Renal cortex interstitium (tissue), 11 donors: ENCODE results near the gene LIN37. TPM values are rescaled to one million over a fixed set of nuclear protein-coding genes. Genes with fewer than 3 reads are reported as not detected.

Experiments
- DNase-seq, 11 donors: peaks; one replicate each; pipeline ENCODE4 v3.0.0-alpha.2; 2013; ENCODE audit warnings: low read depth in 9 of 11, low spot score in 4 of 11; ENCODE audit errors: extremely low read depth in 1 of 11
- polyA plus RNA-seq, 3 donors: library from polyadenylated mRNA; unstranded; fragments of 120-200 nt; gene quantifications; one replicate each; pipeline ENCODE4 v1.2.1, GENCODE V29; 2013; ENCODE audit not compliant: insufficient read length in 3 of 3

Gene LIN37
- polyA plus RNA-seq, 3 donors = 12.5 to 12.9 (median 12.6) TPM

- no peak for DNase-seq
These were observed 18.1 kb upstream of the LIN37 start for GRCh38 chr19:35730326-35730725.

GRCh38 chr19:35731353-35731752, 17.0 kb upstream of the LIN37 start:
- no peak for DNase-seq

GRCh38 chr19:35731779-35732405, 16.5 kb upstream of the LIN37 start:
- no peak for DNase-seq

- no peak for DNase-seq
These were observed 15.7 kb upstream of the LIN37 start for GRCh38 chr19:35732540-35733179.

GRCh38 chr19:35733180-35734125, 14.9 kb upstream of the LIN37 start:
- DNase-seq = no peak

GRCh38 chr19:35734273-35734672, 14.1 kb upstream of the LIN37 start:
- DNase-seq = no peak

GRCh38 chr19:35734889-35735288, 13.5 kb upstream of the LIN37 start:
- no peak for DNase-seq

GRCh38 chr19:35736913-35737886, 11.2 kb upstream of the LIN37 start:
- no peak for DNase-seq

GRCh38 chr19:35738021-35738886, 10.1 kb upstream of the LIN37 start:
- DNase-seq = no peak

GRCh38 chr19:35738887-35739229, 9.5 kb upstream of the LIN37 start:
- DNase-seq = no peak

GRCh38 chr19:35739275-35740107, 8.9 kb upstream of the LIN37 start:
- no peak for DNase-seq

- no peak for DNase-seq
These were observed 8.3 kb upstream of the LIN37 start for GRCh38 chr19:35740108-35740422.

GRCh38 chr19:35740423-35741202, 7.8 kb upstream of the LIN37 start:
- DNase-seq = peak in 10 of 11 donors; percentile 89 to 97 (median 96)

GRCh38 chr19:35741203-35741515, 7.2 kb upstream of the LIN37 start:
- DNase-seq = no peak

- no peak for DNase-seq
These were observed 6.2 kb upstream of the LIN37 start, which contains the start of gene IGFLR1 for GRCh38 chr19:35742121-35742724. IGFLR1 (minus strand) TSS chr19:35742452; CDS start chr19:35741180, 1,272 bp downstream.
